IPS-15b (cell line): ENCODE results near the gene PKN1.

Experiments
- H3K27me3 ChIP-seq: one replicate; pipeline ENCODE4 v1.6.1; 2013; ENCODE audit warnings: low read length; ENCODE audit not compliant: control insufficient read depth, insufficient read depth
- H3K36me3 ChIP-seq: one replicate; pipeline ENCODE4 v1.6.1; 2013; ENCODE audit warnings: low read length; ENCODE audit not compliant: control insufficient read depth, insufficient read depth
- H3K4me1 ChIP-seq: one replicate; pipeline ENCODE4 v1.6.1; 2013; ENCODE audit warnings: mild to moderate bottlenecking, low read length; ENCODE audit not compliant: control insufficient read depth, insufficient read depth
- H3K4me3 ChIP-seq: one replicate; pipeline ENCODE4 v1.5.1; 2013; ENCODE audit warnings: low read depth, low read length
- H3K9ac ChIP-seq: one replicate; pipeline ENCODE4 v1.6.1; 2013; ENCODE audit warnings: low read depth, mild to moderate bottlenecking, low read length
- H3K9me3 ChIP-seq: one replicate; pipeline ENCODE4 v1.6.1; 2013; ENCODE audit warnings: mild to moderate bottlenecking, low read length; ENCODE audit not compliant: control insufficient read depth, insufficient read depth

Gene PKN1

DNA sequence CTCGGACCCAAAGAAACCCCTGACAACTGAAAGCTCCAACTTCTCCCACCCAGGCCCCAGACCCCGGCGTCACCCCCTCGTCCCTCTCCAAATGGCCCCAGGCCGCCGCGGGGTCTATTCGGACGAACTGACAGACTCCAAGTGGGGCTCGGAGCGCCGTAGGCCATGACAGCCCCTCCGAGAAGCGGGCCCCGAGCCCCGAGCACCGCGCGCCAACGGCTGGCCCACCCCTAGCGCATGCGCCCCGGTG lies 14.3 kb upstream of the PKN1 start:
- H3K9ac ChIP-seq, result peak overlapping the region; percentile 76
- H3K36me3 ChIP-seq, result peaks cover 8% of the 10 kb centered on the region
- peak overlapping the region; percentile 87 for H3K4me3 ChIP-seq
- no peaks in the 10 kb centered on the region for H3K27me3 ChIP-seq
- H3K9me3 ChIP-seq, result no peaks in the 10 kb centered on the region
- H3K4me1 ChIP-seq, result peaks cover 3% of the 10 kb centered on the region

DNA sequence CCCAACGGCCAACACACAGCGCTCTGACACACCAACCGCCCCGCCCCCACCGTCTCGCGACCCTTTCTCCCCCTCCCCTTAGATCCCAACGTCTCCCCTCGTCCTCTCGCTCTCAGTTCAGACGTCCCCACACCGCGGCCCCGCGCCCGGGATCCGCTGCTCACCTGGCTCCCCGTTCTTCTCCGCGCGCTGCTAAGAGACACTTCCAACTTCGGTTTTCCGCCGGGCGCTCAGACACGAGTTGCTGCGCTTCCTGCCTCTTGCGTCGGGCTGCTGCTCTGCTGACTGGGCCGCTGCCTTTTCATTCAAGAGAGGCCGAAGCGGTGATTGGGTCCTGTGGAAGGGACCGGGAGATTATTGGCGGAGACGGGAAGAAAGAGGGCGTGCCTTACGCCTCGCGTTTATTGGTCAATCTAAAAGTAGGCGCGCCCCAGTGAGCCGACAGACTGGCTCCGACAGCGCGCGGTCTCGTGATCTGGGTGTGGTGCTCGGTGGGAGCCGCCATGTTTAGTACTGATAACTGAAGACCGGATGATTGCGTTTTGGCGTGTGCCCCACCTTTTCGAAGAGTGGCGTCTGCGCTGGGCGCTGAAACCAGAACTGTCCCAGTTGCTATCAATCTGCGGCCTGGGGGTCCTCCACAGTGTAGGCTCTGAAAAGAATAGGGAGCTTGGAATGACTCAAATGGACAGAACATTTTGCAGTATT lies 13.8 kb upstream of the PKN1 start, which contains the start of gene DDX39A:
Gene DDX39A, minus strand, starts transcription at position 236 of the 708 bp plus-strand sequence. CDS start 6,121 bp downstream, outside the sequence.
- Histone ChIP-seq H3K9me3 (no peaks in the 10 kb centered on the region), H3K9ac (peak within 1 kb of the TSS; percentile 76), H3K36me3 (peaks cover 8% of the 10 kb centered on the region), H3K4me1 (peaks cover 3% of the 10 kb centered on the region), H3K27me3 (no peaks in the 10 kb centered on the region), H3K4me3 (peak within 1 kb of the TSS; percentile 87)

DNA sequence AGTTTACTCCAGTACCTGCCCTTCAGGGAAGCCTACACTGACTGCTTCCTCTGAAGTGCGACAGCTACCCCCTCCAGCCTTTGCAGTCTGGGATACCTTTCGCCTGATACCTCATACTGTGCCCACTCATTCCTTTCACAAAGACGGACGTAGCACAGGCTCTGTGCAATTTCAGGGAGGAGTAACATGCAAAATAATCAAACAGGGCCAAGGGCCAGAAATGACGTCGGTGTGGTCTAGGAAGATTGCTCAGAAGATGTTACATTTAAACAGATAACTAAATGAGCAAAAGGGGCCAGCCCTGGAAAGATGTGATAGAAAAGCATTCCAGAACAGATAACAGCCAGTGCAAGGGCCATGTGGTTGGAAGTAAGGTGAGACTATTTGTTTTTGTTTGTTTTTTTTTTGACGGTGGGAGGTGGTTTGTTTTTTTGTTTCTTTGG lies 7.4 kb upstream of the PKN1 start:
- H3K4me1 ChIP-seq, result no peaks in the 10 kb centered on the region
- H3K9ac ChIP-seq, result no peak overlapping the region
- H3K4me3 ChIP-seq, result no peak overlapping the region
- no peaks in the 10 kb centered on the region for H3K27me3 ChIP-seq
- no peaks in the 10 kb centered on the region for H3K9me3 ChIP-seq
- H3K36me3 ChIP-seq, result no peaks in the 10 kb centered on the region

DNA sequence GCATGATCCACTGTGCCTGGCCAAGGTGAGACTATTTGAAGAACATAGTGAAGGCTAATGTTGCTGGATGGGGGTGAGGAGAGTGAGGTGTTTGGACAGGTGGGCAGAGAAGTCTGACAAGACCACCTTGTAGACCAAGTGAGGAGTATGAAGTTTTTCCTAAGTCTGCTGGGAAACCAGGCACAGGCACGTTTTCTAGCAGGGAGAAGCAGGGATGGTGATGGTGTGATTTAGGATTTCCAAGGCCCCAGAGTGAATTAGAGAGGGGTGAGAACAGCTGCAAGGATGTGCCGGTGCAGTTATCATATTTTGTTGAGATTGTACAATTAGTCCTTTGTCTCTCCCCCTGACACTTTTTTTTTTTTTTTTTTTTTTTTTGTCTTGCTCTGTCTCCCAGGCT lies 5.6 kb upstream of the PKN1 start:
- H3K36me3 ChIP-seq, result no peaks in the 10 kb centered on the region
- no peak overlapping the region for H3K4me3 ChIP-seq
- H3K27me3 ChIP-seq, result no peaks in the 10 kb centered on the region

DNA sequence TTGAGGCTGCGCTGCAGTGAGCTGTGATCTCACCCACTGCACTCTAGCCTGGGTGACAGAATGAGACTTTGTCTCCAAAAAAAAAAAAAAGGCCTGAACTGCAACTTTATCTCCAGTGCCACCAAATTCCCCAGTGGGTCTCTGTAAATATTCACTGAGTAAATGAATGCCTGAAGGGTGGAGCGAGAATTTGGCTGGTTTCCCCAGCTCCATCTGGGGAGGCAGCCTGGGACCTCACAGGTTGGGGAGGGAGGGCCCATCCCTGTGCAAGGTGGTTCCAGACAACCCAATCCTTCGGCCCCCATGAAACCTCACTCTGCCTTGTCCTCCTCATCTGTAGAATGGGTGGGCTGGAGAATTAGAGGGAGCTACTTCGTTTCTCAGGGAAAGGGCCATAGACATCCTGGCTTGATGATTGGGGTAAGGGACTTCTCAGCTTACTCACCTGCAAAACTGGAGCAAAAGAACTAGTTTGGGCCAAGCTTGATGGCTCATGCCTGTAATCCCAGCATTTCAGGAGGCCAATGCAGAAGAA lies 4.2 kb upstream of the PKN1 start:
- Histone ChIP-seq H3K4me3 (no peak overlapping the region), H3K4me1 (no peaks in the 10 kb centered on the region), H3K9ac (no peak overlapping the region), H3K9me3 (no peaks in the 10 kb centered on the region), H3K36me3 (no peaks in the 10 kb centered on the region), H3K27me3 (no peaks in the 10 kb centered on the region)

More for the DNA sequence above, 5.6 kb upstream of the PKN1 start:
- H3K9ac ChIP-seq, result no peak overlapping the region
- H3K9me3 ChIP-seq, result no peaks in the 10 kb centered on the region
- no peaks in the 10 kb centered on the region for H3K4me1 ChIP-seq

DNA sequence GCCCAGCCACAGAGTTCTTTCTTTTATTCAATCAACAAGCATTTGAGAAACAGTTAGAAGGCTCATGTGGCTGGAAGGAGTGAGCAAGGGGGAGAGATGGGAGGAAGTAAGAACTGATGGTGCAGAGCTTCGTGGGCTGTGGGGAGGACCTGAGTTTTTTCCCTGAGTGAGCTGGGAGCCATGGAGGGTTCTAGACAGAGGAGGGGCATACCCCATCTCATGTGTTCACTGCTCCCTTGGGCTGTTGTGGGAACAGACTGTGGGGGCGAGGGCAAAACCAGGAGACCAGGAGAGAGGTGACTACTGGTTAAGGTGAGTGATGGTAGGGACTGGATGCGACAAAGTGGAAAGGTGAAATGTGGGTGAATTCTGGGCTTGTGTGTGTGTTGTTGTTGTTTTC lies 2.4 kb upstream of the PKN1 start:
- Histone ChIP-seq H3K4me3 (no peak overlapping the region), H3K4me1 (no peaks in the 10 kb centered on the region), H3K9me3 (no peaks in the 10 kb centered on the region), H3K9ac (no peak overlapping the region), H3K27me3 (no peaks in the 10 kb centered on the region), H3K36me3 (peaks cover 3% of the 10 kb centered on the region)

DNA sequence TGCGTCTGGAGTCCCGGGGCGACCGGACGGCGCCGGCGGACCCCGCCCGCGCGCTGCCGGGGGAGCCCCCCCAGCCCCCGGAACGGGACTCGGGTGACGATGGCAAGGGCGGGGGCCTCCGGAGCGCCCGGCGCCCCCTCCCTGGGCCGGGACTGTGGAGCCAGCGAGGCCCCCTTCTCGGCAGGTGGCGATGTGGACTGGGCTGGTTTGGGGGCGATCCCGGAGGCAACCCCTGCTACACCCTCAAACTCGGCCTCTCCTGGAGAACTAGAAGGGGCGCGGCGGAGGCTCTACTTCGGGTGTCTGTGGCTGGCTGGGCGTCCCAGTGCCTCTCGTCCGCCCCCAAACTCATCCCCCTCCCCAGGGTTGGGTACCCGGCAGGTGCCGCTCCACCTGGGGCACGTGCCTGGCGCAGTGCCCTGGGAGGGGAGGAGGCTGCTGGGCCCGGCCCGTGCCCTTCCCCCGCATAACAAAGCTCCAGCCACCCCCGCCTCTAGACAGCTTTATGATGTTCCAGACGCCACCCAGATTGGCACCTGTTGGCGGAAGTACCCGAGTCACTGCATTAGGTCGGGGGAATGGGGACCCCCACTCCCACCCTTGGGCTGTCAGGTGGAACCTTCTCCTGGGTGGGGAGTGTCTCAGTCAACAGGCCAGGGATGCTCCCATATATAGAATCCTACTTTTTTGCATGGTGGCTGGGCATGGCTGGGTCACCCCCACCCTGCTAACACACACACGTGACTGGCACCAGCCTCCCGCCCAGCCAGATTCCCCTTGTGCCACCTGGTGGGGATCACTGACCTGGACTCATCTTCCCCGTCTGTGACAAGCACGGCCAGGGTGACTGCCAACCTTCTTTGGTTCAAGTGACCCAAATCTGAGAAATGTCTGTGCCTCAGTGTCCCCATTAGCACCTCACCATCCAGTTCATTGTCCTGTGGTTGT lies 722 bp downstream of the PKN1 start:
- Histone ChIP-seq H3K9ac (no peak overlapping the region), H3K27me3 (no peaks in the 10 kb centered on the region), H3K9me3 (no peaks in the 10 kb centered on the region), H3K4me3 (peak overlapping the region; percentile 70), H3K4me1 (no peaks in the 10 kb centered on the region), H3K36me3 (peaks cover 3% of the 10 kb centered on the region)

DNA sequence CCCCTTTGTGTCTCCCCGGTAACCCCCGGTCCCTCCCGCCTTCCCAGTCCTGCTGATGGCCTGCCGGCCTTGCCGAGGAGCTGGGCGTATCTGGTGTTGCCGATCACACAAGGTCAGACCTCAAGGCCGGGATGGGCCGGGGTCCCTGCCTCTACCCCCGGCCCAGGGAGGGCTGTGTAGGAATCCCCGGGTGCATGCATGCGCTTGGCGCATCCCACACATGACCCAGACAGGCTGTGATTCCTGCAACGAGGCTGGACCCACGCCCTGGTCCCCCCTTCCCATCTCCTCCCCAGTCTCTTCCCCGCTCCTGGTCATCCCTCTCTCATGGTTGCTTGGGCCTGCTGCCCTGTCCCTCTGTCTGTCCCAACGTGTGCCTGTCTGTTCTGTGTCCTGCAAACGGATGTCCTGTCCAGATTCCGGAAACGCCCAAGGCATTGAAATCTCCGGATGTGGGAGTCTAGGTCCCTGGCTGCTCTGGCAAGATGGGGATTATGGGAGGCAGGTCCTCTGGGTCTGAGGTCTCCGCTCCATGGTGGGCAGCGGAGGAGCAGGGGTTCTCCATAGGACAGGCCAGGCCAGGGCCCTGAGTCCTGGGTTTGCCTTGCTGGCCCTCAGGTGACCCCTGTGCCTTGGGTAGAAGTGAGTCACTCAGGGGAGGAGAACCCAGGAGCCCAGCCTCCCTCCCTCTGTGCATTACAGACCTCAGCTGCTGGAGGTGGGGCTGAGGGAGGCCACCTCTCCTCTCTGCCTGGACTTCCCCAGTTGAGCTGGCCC lies 1.6 kb downstream of the PKN1 start:
- H3K9ac ChIP-seq, result no peak overlapping the region
- H3K4me3 ChIP-seq, result no peak overlapping the region
- H3K36me3 ChIP-seq, result peaks cover 3% of the 10 kb centered on the region
- H3K9me3 ChIP-seq, result no peaks in the 10 kb centered on the region
- no peaks in the 10 kb centered on the region for H3K4me1 ChIP-seq
- no peaks in the 10 kb centered on the region for H3K27me3 ChIP-seq

DNA sequence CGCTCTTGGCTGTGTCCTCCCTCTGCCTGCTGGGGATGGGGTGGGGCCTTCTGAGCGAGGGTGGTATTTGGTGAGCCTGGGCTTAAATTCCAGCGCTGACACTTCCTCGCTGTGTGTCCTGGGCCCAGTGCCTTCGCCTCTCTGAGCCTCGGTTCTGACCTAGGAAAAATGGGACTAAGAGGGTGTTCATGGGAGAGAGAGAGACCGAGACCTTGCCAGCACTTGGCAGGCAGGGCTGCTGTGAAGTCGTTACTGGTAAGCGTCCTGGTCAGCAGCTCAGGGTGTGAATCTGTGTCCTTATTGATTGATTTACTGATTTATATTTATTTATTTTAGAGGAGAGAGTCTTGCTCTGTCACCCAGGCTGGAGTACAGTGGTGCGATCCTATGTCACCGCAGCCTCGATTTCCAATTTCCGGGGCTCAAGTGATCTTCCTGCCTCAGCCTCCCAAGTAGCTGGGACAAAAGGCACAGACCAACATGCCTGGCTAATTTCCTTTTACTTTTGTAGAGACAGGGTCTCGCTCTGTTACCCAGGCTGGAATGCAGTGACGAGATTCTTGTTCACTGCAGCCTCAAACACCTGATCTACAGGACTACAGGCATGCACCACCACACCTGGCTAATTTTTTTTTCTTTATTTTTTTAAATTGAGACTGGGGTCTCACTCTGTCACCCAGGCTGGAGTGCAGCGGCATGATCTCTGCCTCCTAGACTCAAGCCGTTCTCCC lies 2.4 kb downstream of the PKN1 start:
- H3K36me3 ChIP-seq, result peaks cover 3% of the 10 kb centered on the region
- H3K27me3 ChIP-seq, result no peaks in the 10 kb centered on the region
- no peak overlapping the region for H3K9ac ChIP-seq
- no peaks in the 10 kb centered on the region for H3K4me1 ChIP-seq
- H3K4me3 ChIP-seq, result no peak overlapping the region
- H3K9me3 ChIP-seq, result no peaks in the 10 kb centered on the region

DNA sequence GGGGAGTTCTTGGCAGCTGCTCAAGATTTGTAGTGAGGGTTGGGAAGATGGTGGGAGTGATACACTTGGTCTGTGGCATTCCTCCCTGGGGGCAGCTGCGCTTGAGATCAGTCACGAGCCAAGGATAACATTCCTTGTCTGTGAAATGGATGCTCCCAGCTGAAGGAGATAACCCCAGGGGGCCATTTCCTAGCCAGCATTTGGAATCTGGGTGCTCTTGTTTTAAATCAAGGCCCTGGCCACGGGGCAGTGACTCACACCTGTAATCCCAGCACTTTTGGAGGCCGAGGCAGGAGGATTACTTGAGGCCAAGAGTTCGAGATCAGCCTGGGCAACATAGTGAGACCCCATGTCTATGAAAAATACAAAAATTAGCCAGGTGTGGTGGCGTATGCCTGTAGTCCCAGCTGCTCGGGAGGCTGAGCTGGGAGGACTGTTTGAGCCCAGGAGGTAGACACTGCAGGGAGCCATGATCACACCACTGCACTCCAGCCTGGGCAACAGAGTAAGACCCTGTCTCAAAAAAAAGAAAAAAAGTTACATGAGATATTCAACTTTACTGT lies 4.6 kb downstream of the PKN1 start:
- no peak overlapping the region for H3K9ac ChIP-seq
- H3K9me3 ChIP-seq, result no peaks in the 10 kb centered on the region
- peaks cover 11% of the 10 kb centered on the region for H3K36me3 ChIP-seq
- no peaks in the 10 kb centered on the region for H3K27me3 ChIP-seq
- no peaks in the 10 kb centered on the region for H3K4me1 ChIP-seq
- no peak overlapping the region for H3K4me3 ChIP-seq

DNA sequence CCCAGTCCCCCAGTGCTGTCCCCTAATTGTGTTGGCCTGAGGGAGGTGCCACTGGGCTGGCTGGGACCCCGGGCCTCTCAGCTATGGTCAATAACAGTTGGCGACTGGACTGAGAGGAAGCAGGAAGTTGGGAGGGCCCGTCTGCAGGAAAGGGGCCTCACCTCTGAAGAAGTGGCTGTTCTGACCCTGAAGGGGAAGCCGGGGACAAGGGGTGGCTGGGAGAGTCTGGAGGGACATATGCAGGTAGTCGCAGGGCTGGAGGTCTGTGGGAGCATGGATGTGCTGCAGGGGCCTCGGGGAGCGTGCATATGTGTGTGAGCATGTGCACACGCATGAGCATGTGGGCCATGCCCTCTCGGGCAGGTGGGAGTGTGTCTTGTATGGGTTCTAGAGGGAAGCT lies 5.9 kb downstream of the PKN1 start:
- Histone ChIP-seq H3K4me1 (no peaks in the 10 kb centered on the region), H3K4me3 (no peak overlapping the region)

More for the DNA sequence above, 5.9 kb downstream of the PKN1 start:
- H3K9me3 ChIP-seq, result no peaks in the 10 kb centered on the region
- no peaks in the 10 kb centered on the region for H3K27me3 ChIP-seq
- peaks cover 23% of the 10 kb centered on the region for H3K36me3 ChIP-seq
- H3K9ac ChIP-seq, result no peak overlapping the region
